Endothelial cell of umbilical vein (primary cell): ENCODE data around the gene NTN3. TPM values are rescaled to one million over a fixed set of nuclear protein-coding genes. Genes with fewer than 3 reads are reported as not detected.

Experiments used
- BruUV-seq: library from RNA; stranded (reverse); fragments of 400-500 nt; replicated peaks from 2 replicates; lab custom pipeline; 2021; lab: Mats Ljungman, UMichigan
- CTCF ChIA-PET: fragments of 300-600, 350-600 bp; sonication (Branson Sonifier 250); formaldehyde crosslinking; loops from one replicate; lab custom pipeline; 2021; ENCODE audit warnings: antibody characterized with exemption, inconsistent platforms; lab: Charles Lee
- POLR2A ChIA-PET: fragments of 300-600, 350-600 bp; sonication (Branson Sonifier 250); formaldehyde crosslinking; loops from one replicate; lab custom pipeline; 2021; ENCODE audit warnings: antibody characterized with exemption, inconsistent platforms; lab: Charles Lee
- DNase-seq: peaks from one replicate; pipeline ENCODE4 v3.0.0-alpha.2; 2011; ENCODE audit warnings: low read depth, low spot score
- FAIRE-seq: peaks from 2 replicates; lab custom pipeline; 2011; peaks lifted over from hg19 to GRCh38; lab: Jason Lieb, UNC
- H2AFZ ChIP-seq: 2 replicates; pipeline ENCODE4 v1.6.0; 2012; ENCODE audit warnings: low read depth, low read length, control low read depth, inconsistent platforms
- H3K27ac ChIP-seq: 2 replicates; pipeline ENCODE4 v1.5.1; 2011; ENCODE audit warnings: low read depth, mild to moderate bottlenecking, control low read depth, low read length, moderate library complexity; ENCODE audit not compliant: insufficient read depth
- H3K27me3 ChIP-seq, 2 experiments: 2 replicates each; pipeline versions ENCODE4 v1.6.0 to v1.6.1; 2011; ENCODE audit warnings: low read length in 2 of 2, mixed read lengths in 1 of 2; ENCODE audit not compliant: control insufficient read depth in 2 of 2, insufficient read depth in 2 of 2
- H3K36me3 ChIP-seq, 2 experiments: 2 replicates in 1 of 2; 3 replicates in 1 of 2; pipeline ENCODE4 v1.5.1; 2011; ENCODE audit warnings: low read length in 2 of 2, mild to moderate bottlenecking in 1 of 2, moderate library complexity in 1 of 2; ENCODE audit not compliant: control insufficient read depth in 2 of 2, insufficient read depth in 2 of 2; ENCODE audit errors: extremely low read depth in 1 of 2
- H3K4me1 ChIP-seq: 3 replicates; pipeline ENCODE4 v1.5.1; 2011; ENCODE audit warnings: mild to moderate bottlenecking, low read length; ENCODE audit not compliant: control insufficient read depth, insufficient read depth; ENCODE audit errors: extremely low read depth
- H3K4me2 ChIP-seq: 2 replicates; pipeline ENCODE4 v1.6.1; 2011; ENCODE audit warnings: low read length, control low read depth, mixed read lengths; ENCODE audit not compliant: insufficient read depth
- H3K4me3 ChIP-seq, 3 experiments: fragments of 200-600 bp in 1 of 3; sonication (generic), shearing (Covaris generic) in 1 of 3; replicated peaks in 1 of 3; 2 replicates each; pipeline ENCODE4 v1.5.1; 2011 to 2016; ENCODE audit warnings: control low read depth in 3 of 3, low read length in 3 of 3, mild to moderate bottlenecking in 2 of 3, inconsistent platforms in 1 of 3, low read depth in 1 of 3, moderate library complexity in 1 of 3; ENCODE audit not compliant: insufficient read depth in 1 of 3
- H3K79me2 ChIP-seq: 2 replicates; pipeline ENCODE4 v1.6.0; 2012; ENCODE audit warnings: low read length, inconsistent platforms; ENCODE audit not compliant: control insufficient read depth, insufficient read depth
- H3K9ac ChIP-seq: replicated peaks from 2 replicates; pipeline ENCODE3; 2011; ENCODE audit warnings: low read length, control low read depth; ENCODE audit not compliant: insufficient read depth; ENCODE audit errors: extremely low read depth
- H3K9me1 ChIP-seq: replicated peaks from 3 replicates; pipeline ENCODE4 v1.6.0; 2011; ENCODE audit warnings: mild to moderate bottlenecking, low read length; ENCODE audit not compliant: control insufficient read depth, insufficient read depth; ENCODE audit errors: extremely low read depth
- H3K9me3 ChIP-seq: replicated peaks from 2 replicates; pipeline ENCODE4 v1.5.1; 2012; ENCODE audit warnings: low read length, inconsistent platforms; ENCODE audit not compliant: control insufficient read depth, insufficient read depth
- H4K20me1 ChIP-seq: replicated peaks from 2 replicates; pipeline ENCODE3; 2011; ENCODE audit warnings: mild to moderate bottlenecking, low read length; ENCODE audit not compliant: control insufficient read depth, insufficient read depth; ENCODE audit errors: extremely low read depth
- GATA2 ChIP-seq: IDR thresholded peaks from 2 replicates; pipeline ENCODE4 v1.7.0; 2011; ENCODE audit warnings: low read depth, mild to moderate bottlenecking, moderate library complexity, mixed read lengths, low read length; ENCODE audit not compliant: insufficient read length, insufficient read depth
- JUN ChIP-seq: IDR thresholded peaks from 2 replicates; pipeline ENCODE4 v1.6.1; 2011; ENCODE audit warnings: borderline replicate concordance, low read depth; ENCODE audit not compliant: insufficient read length, insufficient read depth
- MYC ChIP-seq: IDR thresholded peaks from one replicate; pipeline ENCODE4 v1.6.1; 2011; ENCODE audit warnings: mild to moderate bottlenecking, low read depth, low read length
- POLR2A ChIP-seq: IDR thresholded peaks from 2 replicates; pipeline ENCODE4 v1.6.1; 2012; ENCODE audit warnings: low read depth, mild to moderate bottlenecking, control low read depth, low read length
- POLR2AphosphoS5 ChIP-seq: IDR thresholded peaks from 2 replicates; pipeline ENCODE4 v1.6.1; 2012; ENCODE audit warnings: low read depth, mild to moderate bottlenecking, control low read depth, low read length, moderate library complexity; ENCODE audit not compliant: insufficient read depth
- dilution Hi-C: fragments of 300-500 bp; cut with MboI; formaldehyde crosslinking; loops from one replicate; pipeline ENCODE4 v1.15.0; 2019; ENCODE audit warnings: low sequenced_read_pairs; ENCODE audit not compliant: extremely low pct_ligation_motif_present
- intact Hi-C: fragments of 100-400 bp; cut with micrococcal nuclease; formaldehyde crosslinking; loops from one replicate; pipeline ENCODE4 v1.10.0; 2022
- polyA plus RNA-seq, 4 experiments: library from polyadenylated mRNA; depleted of rRNA in 3 of 4; stranded (reverse) in 3 of 4; unstranded in 1 of 4; fragments of >200 nt; gene quantifications; 2 replicates each; pipeline versions ENCODE4 v1.2.1 to v1.2.3, GENCODE V29; 2011 to 2012; ENCODE audit warnings: missing spikeins in 1 of 4
- total RNA-seq: library from RNA; stranded (reverse); gene quantifications from 2 replicates; pipeline ENCODE4 v1.2.3, GENCODE V29; 2021
- TF ChIP-seq, protein P1 (sequence below): IDR thresholded peaks from 2 replicates; pipeline ENCODE4 v1.6.1; 2011; ENCODE audit not compliant: insufficient read depth, insufficient read length

Gene NTN3
- total and polyA plus RNA-seq, 2 donors (not counting 3 experiments of a cell fraction or from before 2014, with no cell fraction given): 0.15 TPM; not detected in 1

DNA sequence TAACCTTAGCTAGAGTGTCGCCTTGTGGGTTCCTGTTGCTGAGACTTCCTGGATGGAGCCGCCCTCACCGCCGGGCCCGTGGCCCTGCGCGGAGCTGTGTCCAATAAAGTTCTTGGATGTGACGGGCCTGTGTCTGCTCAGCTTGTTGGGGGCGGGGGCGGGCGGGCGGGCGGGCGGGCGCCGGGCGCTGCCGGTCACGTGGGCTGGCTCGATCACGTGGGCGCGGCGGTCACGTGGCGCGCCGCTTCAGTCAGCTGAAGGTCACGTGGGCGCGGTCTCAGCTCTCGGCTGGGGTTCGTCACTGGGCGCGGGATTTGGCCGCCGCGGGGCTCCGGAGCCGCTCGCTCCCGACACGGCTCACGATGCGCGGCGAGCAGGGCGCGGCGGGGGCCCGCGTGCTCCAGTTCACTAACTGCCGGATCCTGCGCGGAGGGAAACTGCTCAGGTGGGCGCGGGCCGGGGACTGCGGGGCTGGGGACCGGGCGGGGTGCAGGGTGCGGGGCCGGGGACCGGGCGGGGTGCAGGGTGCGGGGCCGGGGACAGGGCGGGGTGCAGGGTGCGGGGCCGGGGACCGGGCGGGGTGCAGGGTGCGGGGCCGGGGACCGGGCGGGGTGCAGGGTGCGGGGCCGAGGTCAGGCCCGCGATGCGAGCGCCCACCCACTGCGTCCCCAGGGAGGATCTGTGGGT lies 49.1 kb downstream of the NTN3 start, which contains the start of gene AMDHD2:
Gene AMDHD2, plus strand, starts transcription at position 275 of the 687 bp plus-strand sequence. Its CDS starts 88 bp downstream, at position 363.
- peaks cover 30% of the 10 kb centered on the region for H3K4me1 ChIP-seq
- ChIA-PET CTCF (interaction anchor here (0.7 to 1.0 kb wide), 3 partner anchors 11 to 19 kb away, joined by 3 read pairs; partner anchors contain the start of gene CEMP1), POLR2A (interaction anchor here (0.6 to 1.4 kb wide), 5 partner anchors 9 to 365 kb away, joined by 3 to 6 read pairs (median 5); partner anchors contain the start of genes CCNF, CEMP1 and TRAF7)
- H3K79me2 ChIP-seq: peaks cover 52% of the 10 kb centered on the region
- H4K20me1 ChIP-seq: peaks cover 2% of the 10 kb centered on the region
- peak within 1 kb of the TSS; percentile 71 for H3K4me2 ChIP-seq
- H3K9ac ChIP-seq: peak within 1 kb of the TSS; percentile 72
- intact Hi-C loops (no loop called here), dilution Hi-C loops (no loop called here)
- FAIRE-seq (peak; percentile 62), DNase-seq (peak; percentile 84)
- H3K36me3 ChIP-seq: peaks cover 7 to 15% of the 10 kb centered on the region in 2 experiments
- no TSS peak for BruUV-seq
- no peak within 1 kb of the TSS for H2AFZ ChIP-seq
- no peaks in the 10 kb centered on the region for H3K9me1 ChIP-seq
- H3K4me3 ChIP-seq: peak within 1 kb of the TSS; percentile 48 to 59 (median 55)
- peak within 1 kb of the TSS; percentile 38 for H3K27ac ChIP-seq
- H3K9me3 ChIP-seq: no peaks in the 10 kb centered on the region
- no peaks in the 10 kb centered on the region for H3K27me3 ChIP-seq
- TF ChIP-seq JUN (no peak), POLR2AphosphoS5 (peak; percentile 98), POLR2A (peak; percentile 84)
- TF ChIP-seq, protein P1, sequence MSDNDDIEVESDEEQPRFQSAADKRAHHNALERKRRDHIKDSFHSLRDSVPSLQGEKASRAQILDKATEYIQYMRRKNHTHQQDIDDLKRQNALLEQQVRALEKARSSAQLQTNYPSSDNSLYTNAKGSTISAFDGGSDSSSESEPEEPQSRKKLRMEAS: peak; percentile 99

DNA sequence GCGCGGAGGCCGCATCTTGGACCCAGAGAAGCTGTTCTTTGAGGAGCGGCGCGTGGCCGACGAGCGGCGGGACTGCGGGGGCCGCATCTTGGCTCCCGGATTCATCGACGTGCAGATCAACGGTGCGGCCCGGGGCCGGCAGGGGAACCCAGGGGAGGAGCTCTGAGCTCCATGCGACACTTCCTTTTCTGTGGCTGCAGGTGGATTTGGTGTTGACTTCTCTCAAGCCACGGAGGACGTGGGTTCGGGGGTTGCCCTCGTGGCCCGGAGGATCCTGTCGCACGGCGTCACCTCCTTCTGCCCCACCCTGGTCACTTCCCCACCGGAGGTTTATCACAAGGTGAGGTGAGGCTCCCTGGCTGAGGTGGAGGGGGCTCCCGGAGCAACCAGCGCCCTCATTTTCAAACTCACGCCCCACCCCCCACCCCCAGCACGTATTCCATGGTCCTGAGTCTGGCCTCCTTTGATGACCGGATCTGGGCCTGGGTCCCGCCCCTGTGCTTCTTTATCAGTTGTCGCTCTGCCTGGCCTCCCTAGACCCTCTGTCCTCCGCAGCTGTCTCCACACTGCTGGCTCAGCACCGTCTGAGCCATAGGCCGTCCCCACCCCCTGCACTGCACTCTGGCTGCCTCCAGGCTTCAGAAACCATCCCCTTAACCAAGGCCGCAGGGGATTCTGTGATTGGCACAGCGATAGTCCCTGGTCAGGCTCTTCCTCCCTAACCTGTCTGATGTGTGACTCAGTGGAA lies 49.9 kb downstream of the NTN3 start:
- Histone ChIP-seq H3K4me3 (peak overlapping the region; percentile 48 to 59 (median 55)), H3K9me1 (no peaks in the 10 kb centered on the region), H3K36me3 (peaks cover 7 to 15% of the 10 kb centered on the region in 2 experiments), H3K4me1 (peaks cover 24% of the 10 kb centered on the region), H3K9ac (peak overlapping the region; percentile 72), H2AFZ (no peak overlapping the region), H4K20me1 (no peaks in the 10 kb centered on the region), H3K27me3 (no peaks in the 10 kb centered on the region), H3K79me2 (peaks cover 45% of the 10 kb centered on the region), H3K9me3 (no peaks in the 10 kb centered on the region), H3K4me2 (peak overlapping the region; percentile 71), H3K27ac (no peak overlapping the region)
- ChIA-PET POLR2A (interaction anchor here (1.4 kb wide), 1 partner anchor 10 kb away, joined by 6 read pairs; the partner anchor contains the start of gene CEMP1), CTCF (interaction anchor here (1.0 kb wide), 2 partner anchors 11 to 20 kb away, joined by 3 read pairs; no protein-coding TSS in a partner anchor)
- dilution Hi-C loops (no loop called here), intact Hi-C loops (no loop called here)
- DNase-seq (no peak), FAIRE-seq (no peak)
- TF ChIP-seq POLR2AphosphoS5 (no peak), GATA2 (no peak), MYC (no peak), JUN (no peak), POLR2A (no peak)
- TF ChIP-seq, protein P1: no peak
- BruUV-seq: no TSS peak
